WTC11 (cell line): ENCODE measurements around the gene RABAC1. TPM values are rescaled to one million over a fixed set of nuclear protein-coding genes. Genes with fewer than 3 reads are reported as not detected.
A peak's percentile ranks its signal among the peaks of the same experiment; 100 is the strongest.

Experiments
- ATAC-seq: fragments of 200-7000 bp; cut with Tn5 transposase; 2 replicates; pipeline ENCODE4 v1.10.0; 2021; ENCODE audit warnings: mild to moderate bottlenecking, moderate library complexity
- CTCF ChIA-PET: fragments of 300-600 bp; sonication (Branson Sonifier 250); formaldehyde crosslinking; loops from one replicate; lab custom pipeline; 2021; ENCODE audit warnings: antibody characterized with exemption; lab: Charles Lee
- POLR2A ChIA-PET: fragments of 350-600 bp; sonication (Branson Sonifier 250); formaldehyde crosslinking; loops from one replicate; lab custom pipeline; 2021; ENCODE audit warnings: antibody characterized with exemption; lab: Charles Lee
- DNase-seq: peaks from one replicate; pipeline ENCODE4 v3.0.0; 2021; ENCODE audit warnings: low spot score
- H3K27ac Mint-ChIP-seq: 2 replicates; pipeline ENCODE4 v1.8.0; 2021; ENCODE audit warnings: mixed read lengths
- H3K27me3 Mint-ChIP-seq: 2 replicates; pipeline ENCODE4 v1.8.0; 2021; ENCODE audit warnings: low read depth, mild to moderate bottlenecking, moderate library complexity, mixed read lengths
- H3K36me3 Mint-ChIP-seq: 2 replicates; pipeline ENCODE4 v1.8.0; 2021; ENCODE audit warnings: mixed read lengths
- H3K4me1 Mint-ChIP-seq: 2 replicates; pipeline ENCODE4 v1.8.0; 2022; ENCODE audit warnings: mixed read lengths
- H3K4me3 Mint-ChIP-seq: 2 replicates; pipeline ENCODE4 v1.8.0; 2021; ENCODE audit warnings: mild to moderate bottlenecking, moderate library complexity, mixed read lengths
- H3K9me3 Mint-ChIP-seq: 2 replicates; pipeline ENCODE4 v1.8.0; 2021; ENCODE audit warnings: mixed read lengths
- ELF4 ChIP-seq: sonication (generic); formaldehyde crosslinking; IDR thresholded peaks from 2 replicates; pipeline ENCODE4 v1.8.1; 2022; ENCODE audit warnings: low read depth, mild to moderate bottlenecking, moderate library complexity, missing genetic modification reagents
- ETV6 ChIP-seq: sonication (generic); formaldehyde crosslinking; IDR thresholded peaks from 2 replicates; pipeline ENCODE4 v1.8.1; 2022; ENCODE audit warnings: mild to moderate bottlenecking, missing genetic modification reagents
- KAT7 ChIP-seq: sonication (generic); formaldehyde crosslinking; IDR thresholded peaks from 2 replicates; pipeline ENCODE4 v1.8.1; 2023; ENCODE audit warnings: missing genetic modification reagents, mild to moderate bottlenecking, borderline replicate concordance
- PRRX2 ChIP-seq: fragments of 250-450 bp; sonication (Bioruptor Pico); IDR thresholded peaks from 2 replicates; pipeline ENCODE4 v1.8.0; 2021; ENCODE audit warnings: mild to moderate bottlenecking
- SMAD4 ChIP-seq: sonication (generic); formaldehyde crosslinking; IDR thresholded peaks from 2 replicates; pipeline ENCODE4 v1.8.0; 2022; ENCODE audit warnings: mild to moderate bottlenecking, missing genetic modification reagents
- SOX15 ChIP-seq: fragments of 250-450 bp; sonication (Bioruptor Pico); IDR thresholded peaks from 2 replicates; pipeline ENCODE4 v1.9.0; 2021; ENCODE audit warnings: mild to moderate bottlenecking
- ZNF232 ChIP-seq: sonication (generic); formaldehyde crosslinking; IDR thresholded peaks from 2 replicates; pipeline ENCODE4 v1.8.0; 2022; ENCODE audit warnings: mild to moderate bottlenecking, missing genetic modification reagents
- ZNF317 ChIP-seq: sonication (generic); formaldehyde crosslinking; IDR thresholded peaks from 2 replicates; pipeline ENCODE4 v1.8.1; 2023; ENCODE audit warnings: low read depth, mild to moderate bottlenecking, moderate library complexity, missing genetic modification reagents, borderline replicate concordance
- ZNF671 ChIP-seq: fragments of 250-450 bp; sonication (Bioruptor Pico); IDR thresholded peaks from 2 replicates; pipeline ENCODE4 v1.8.0; 2021; ENCODE audit warnings: mild to moderate bottlenecking
- total RNA-seq: library from RNA; stranded (reverse); gene quantifications from 3 replicates; pipeline ENCODE4 v1.2.3, GENCODE V29; 2021
- TF ChIP-seq, protein P1 (sequence below): sonication (generic); formaldehyde crosslinking; IDR thresholded peaks from 2 replicates; pipeline ENCODE4 v1.8.0; 2022; ENCODE audit warnings: mild to moderate bottlenecking, missing genetic modification reagents
- TF ChIP-seq, protein P2 (sequence below): sonication (generic); formaldehyde crosslinking; IDR thresholded peaks from 2 replicates; pipeline ENCODE4 v1.8.1; 2022; ENCODE audit warnings: mild to moderate bottlenecking, missing genetic modification reagents, moderate library complexity, borderline replicate concordance
- TF ChIP-seq, protein P3 (sequence below): sonication (generic); formaldehyde crosslinking; IDR thresholded peaks from 2 replicates; pipeline ENCODE4 v1.8.0; 2022; ENCODE audit warnings: mild to moderate bottlenecking, missing genetic modification reagents
- TF ChIP-seq, protein P4 (sequence below): sonication (generic); formaldehyde crosslinking; IDR thresholded peaks from 2 replicates; pipeline ENCODE4 v1.8.0; 2023; ENCODE audit warnings: missing genetic modification reagents, mild to moderate bottlenecking, borderline replicate concordance
- TF ChIP-seq, protein P5 (sequence below): sonication (generic); formaldehyde crosslinking; IDR thresholded peaks from 2 replicates; pipeline ENCODE4 v1.8.1; 2022; ENCODE audit warnings: low read depth, missing genetic modification reagents, borderline replicate concordance
- TF ChIP-seq, protein P6 (sequence below): sonication (generic); formaldehyde crosslinking; IDR thresholded peaks from 2 replicates; pipeline ENCODE4 v1.8.0; 2022; ENCODE audit warnings: mild to moderate bottlenecking, missing genetic modification reagents
- TF ChIP-seq, protein P7 (sequence below): sonication (generic); formaldehyde crosslinking; IDR thresholded peaks from 2 replicates; pipeline ENCODE4 v1.8.1; 2022; ENCODE audit warnings: missing genetic modification reagents, borderline replicate concordance

RABAC1 gene
- total RNA-seq, 1 experiment from 2014 or later: 159 TPM

DNA sequence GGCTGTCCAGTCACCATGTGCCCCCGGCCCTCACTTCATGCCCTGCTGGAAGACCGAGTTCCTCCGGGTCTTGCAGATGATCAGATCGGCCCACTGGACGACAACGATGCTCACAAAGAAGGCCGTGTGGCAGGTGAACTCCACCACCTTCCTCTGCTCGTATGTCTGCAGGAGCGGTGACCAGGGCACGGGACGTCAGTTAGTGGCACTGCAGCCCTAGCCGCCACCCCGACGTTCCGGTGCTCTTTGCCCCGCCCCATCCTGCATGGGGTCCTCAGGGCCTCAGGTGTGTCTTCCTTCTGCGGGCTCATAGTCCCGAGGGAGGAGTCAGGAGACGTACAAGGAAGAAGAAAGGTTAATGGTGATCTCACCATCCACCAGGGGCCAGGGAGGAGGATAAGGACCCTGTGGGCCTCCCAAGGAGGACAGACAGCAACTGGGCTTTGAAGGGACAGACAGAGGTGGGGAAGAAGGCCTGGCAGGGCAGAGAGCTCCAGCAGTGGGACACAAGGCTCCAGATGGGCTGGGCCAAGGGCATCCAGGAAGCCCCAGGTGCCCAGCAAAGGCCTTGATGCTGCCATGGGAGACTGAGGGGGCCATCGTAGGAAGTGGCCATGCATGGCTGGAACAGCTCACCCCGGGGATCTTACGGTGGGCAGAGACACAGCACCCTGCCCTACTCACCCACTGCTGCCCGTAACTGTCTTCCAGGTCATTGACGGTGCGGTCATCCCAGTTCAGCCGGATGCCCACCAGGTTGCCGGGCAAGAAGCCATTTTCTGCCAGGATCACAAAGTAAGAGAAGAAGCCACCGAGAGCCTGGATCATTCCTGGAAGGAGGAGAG lies 9.9 kb upstream of the RABAC1 start:
- Mint-ChIP-seq H3K27me3 (no peaks in the 10 kb centered on the region), H3K4me3 (no peak overlapping the region), H3K36me3 (peaks cover 8% of the 10 kb centered on the region), H3K9me3 (no peaks in the 10 kb centered on the region)
- ChIA-PET POLR2A (no interaction called here), CTCF (no interaction called here)
- DNase-seq (no peak), ATAC-seq (no peak)
- TF ChIP-seq, protein P1, sequence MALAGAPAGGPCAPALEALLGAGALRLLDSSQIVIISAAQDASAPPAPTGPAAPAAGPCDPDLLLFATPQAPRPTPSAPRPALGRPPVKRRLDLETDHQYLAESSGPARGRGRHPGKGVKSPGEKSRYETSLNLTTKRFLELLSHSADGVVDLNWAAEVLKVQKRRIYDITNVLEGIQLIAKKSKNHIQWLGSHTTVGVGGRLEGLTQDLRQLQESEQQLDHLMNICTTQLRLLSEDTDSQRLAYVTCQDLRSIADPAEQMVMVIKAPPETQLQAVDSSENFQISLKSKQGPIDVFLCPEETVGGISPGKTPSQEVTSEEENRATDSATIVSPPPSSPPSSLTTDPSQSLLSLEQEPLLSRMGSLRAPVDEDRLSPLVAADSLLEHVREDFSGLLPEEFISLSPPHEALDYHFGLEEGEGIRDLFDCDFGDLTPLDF (CRISPR knock-in tag): no peak
- no peak for TF ChIP-seq KAT7 (CRISPR knock-in tag)
- TF ChIP-seq, protein P2, sequence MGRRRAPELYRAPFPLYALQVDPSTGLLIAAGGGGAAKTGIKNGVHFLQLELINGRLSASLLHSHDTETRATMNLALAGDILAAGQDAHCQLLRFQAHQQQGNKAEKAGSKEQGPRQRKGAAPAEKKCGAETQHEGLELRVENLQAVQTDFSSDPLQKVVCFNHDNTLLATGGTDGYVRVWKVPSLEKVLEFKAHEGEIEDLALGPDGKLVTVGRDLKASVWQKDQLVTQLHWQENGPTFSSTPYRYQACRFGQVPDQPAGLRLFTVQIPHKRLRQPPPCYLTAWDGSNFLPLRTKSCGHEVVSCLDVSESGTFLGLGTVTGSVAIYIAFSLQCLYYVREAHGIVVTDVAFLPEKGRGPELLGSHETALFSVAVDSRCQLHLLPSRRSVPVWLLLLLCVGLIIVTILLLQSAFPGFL: no peak
- TF ChIP-seq, all 79 proteins: peak for 0
- Mint-ChIP-seq H3K27ac (no peak overlapping the region; the same call in 1 of the 2 replicates), H3K4me1 (no peaks in the 10 kb centered on the region)

DNA sequence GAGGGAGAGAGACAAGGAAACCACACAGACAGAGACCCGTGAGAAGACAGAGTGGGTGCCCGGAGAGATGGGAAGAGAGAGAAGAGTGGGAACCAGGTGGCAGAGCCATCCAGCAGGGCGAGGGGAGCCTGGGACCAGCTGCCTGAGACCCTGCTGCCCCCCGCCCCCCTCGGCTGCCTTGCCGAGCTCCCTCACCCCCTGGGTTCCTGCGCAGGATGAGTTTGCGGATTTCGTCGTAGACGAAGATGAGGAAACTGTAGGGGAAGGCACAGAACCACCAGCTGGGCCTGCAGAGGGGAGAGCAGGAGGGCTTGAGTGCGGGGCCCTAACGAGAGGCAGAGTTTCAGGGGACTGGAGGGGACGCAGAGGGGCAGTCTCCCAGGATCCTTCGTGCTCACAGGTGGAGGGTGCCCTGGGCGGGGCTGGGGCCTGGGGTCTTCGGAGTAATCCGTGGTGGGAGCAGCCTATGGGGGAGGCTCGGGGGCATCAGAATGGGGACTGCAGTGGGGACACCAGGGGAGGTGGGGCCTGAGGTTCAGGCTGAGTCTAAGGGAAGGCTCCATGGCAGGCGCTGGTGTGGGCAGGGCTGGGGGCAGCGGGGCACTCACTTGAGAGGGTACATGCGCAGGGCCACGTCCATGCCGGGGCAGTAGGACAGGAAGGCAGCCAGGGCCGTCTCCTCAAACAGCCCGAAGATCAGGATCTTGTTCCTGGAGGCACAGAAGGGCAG lies 8.1 kb upstream of the RABAC1 start:
- no peak; the same call in 1 of the 2 replicates for ATAC-seq
- TF ChIP-seq ZNF317 (CRISPR knock-in tag) (no peak), ELF4 (CRISPR knock-in tag) (no peak), PRRX2 (CRISPR knock-in tag) (no peak), KAT7 (CRISPR knock-in tag) (no peak), ZNF671 (no peak), SMAD4 (no peak), ETV6 (CRISPR knock-in tag) (no peak), ZNF232 (no peak), SOX15 (no peak)
- TF ChIP-seq, protein P3, sequence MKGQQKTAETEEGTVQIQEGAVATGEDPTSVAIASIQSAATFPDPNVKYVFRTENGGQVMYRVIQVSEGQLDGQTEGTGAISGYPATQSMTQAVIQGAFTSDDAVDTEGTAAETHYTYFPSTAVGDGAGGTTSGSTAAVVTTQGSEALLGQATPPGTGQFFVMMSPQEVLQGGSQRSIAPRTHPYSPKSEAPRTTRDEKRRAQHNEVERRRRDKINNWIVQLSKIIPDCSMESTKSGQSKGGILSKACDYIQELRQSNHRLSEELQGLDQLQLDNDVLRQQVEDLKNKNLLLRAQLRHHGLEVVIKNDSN (CRISPR knock-in tag): no peak
- TF ChIP-seq, protein P4, sequence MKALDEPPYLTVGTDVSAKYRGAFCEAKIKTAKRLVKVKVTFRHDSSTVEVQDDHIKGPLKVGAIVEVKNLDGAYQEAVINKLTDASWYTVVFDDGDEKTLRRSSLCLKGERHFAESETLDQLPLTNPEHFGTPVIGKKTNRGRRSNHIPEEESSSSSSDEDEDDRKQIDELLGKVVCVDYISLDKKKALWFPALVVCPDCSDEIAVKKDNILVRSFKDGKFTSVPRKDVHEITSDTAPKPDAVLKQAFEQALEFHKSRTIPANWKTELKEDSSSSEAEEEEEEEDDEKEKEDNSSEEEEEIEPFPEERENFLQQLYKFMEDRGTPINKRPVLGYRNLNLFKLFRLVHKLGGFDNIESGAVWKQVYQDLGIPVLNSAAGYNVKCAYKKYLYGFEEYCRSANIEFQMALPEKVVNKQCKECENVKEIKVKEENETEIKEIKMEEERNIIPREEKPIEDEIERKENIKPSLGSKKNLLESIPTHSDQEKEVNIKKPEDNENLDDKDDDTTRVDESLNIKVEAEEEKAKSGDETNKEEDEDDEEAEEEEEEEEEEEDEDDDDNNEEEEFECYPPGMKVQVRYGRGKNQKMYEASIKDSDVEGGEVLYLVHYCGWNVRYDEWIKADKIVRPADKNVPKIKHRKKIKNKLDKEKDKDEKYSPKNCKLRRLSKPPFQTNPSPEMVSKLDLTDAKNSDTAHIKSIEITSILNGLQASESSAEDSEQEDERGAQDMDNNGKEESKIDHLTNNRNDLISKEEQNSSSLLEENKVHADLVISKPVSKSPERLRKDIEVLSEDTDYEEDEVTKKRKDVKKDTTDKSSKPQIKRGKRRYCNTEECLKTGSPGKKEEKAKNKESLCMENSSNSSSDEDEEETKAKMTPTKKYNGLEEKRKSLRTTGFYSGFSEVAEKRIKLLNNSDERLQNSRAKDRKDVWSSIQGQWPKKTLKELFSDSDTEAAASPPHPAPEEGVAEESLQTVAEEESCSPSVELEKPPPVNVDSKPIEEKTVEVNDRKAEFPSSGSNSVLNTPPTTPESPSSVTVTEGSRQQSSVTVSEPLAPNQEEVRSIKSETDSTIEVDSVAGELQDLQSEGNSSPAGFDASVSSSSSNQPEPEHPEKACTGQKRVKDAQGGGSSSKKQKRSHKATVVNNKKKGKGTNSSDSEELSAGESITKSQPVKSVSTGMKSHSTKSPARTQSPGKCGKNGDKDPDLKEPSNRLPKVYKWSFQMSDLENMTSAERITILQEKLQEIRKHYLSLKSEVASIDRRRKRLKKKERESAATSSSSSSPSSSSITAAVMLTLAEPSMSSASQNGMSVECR (CRISPR knock-in tag): no peak
- TF ChIP-seq, protein P5, sequence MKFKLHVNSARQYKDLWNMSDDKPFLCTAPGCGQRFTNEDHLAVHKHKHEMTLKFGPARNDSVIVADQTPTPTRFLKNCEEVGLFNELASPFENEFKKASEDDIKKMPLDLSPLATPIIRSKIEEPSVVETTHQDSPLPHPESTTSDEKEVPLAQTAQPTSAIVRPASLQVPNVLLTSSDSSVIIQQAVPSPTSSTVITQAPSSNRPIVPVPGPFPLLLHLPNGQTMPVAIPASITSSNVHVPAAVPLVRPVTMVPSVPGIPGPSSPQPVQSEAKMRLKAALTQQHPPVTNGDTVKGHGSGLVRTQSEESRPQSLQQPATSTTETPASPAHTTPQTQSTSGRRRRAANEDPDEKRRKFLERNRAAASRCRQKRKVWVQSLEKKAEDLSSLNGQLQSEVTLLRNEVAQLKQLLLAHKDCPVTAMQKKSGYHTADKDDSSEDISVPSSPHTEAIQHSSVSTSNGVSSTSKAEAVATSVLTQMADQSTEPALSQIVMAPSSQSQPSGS (CRISPR knock-in tag): no peak
- TF ChIP-seq, protein P6, sequence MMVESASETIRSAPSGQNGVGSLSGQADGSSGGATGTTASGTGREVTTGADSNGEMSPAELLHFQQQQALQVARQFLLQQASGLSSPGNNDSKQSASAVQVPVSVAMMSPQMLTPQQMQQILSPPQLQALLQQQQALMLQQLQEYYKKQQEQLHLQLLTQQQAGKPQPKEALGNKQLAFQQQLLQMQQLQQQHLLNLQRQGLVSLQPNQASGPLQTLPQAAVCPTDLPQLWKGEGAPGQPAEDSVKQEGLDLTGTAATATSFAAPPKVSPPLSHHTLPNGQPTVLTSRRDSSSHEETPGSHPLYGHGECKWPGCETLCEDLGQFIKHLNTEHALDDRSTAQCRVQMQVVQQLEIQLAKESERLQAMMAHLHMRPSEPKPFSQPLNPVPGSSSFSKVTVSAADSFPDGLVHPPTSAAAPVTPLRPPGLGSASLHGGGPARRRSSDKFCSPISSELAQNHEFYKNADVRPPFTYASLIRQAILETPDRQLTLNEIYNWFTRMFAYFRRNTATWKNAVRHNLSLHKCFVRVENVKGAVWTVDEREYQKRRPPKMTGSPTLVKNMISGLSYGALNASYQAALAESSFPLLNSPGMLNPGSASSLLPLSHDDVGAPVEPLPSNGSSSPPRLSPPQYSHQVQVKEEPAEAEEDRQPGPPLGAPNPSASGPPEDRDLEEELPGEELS: no peak
- TF ChIP-seq, protein P7, sequence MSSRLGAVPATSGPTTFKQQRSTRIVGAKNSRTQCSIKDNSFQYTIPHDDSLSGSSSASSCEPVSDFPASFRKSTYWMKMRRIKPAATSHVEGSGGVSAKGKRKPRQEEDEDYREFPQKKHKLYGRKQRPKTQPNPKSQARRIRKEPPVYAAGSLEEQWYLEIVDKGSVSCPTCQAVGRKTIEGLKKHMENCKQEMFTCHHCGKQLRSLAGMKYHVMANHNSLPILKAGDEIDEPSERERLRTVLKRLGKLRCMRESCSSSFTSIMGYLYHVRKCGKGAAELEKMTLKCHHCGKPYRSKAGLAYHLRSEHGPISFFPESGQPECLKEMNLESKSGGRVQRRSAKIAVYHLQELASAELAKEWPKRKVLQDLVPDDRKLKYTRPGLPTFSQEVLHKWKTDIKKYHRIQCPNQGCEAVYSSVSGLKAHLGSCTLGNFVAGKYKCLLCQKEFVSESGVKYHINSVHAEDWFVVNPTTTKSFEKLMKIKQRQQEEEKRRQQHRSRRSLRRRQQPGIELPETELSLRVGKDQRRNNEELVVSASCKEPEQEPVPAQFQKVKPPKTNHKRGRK (CRISPR knock-in tag): no peak
- Mint-ChIP-seq H3K4me1 (no peaks in the 10 kb centered on the region), H3K27ac (peak overlapping the region; percentile 42), H3K36me3 (peaks cover 8% of the 10 kb centered on the region), H3K27me3 (no peaks in the 10 kb centered on the region), H3K9me3 (no peaks in the 10 kb centered on the region), H3K4me3 (no peak overlapping the region)
- ChIA-PET POLR2A (no interaction called here), CTCF (no interaction called here)
- no peak for DNase-seq
